Tibial nerve (tissue), 3 donors: Measurements from ENCODE around the gene SIRT7.

ENCODE experiments used
- POLR2A ChIP-seq, 2 donors: fragments of 450-650 bp; IDR thresholded peaks; one replicate each; pipeline ENCODE4 v1.6.1; 2017; ENCODE audit warnings: antibody characterized with exemption in 2 of 2, mild to moderate bottlenecking in 2 of 2, moderate library complexity in 2 of 2
- TF ChIP-seq, protein P1 (sequence below), 5 experiments: fragments of 200-600 bp in 3 of 5; fragments of 450-650 bp in 2 of 5; sonication (generic) in 3 of 5; IDR thresholded peaks; one replicate each; pipeline ENCODE4 v1.5.1; 2016 to 2019; ENCODE audit warnings: antibody characterized with exemption in 5 of 5, mild to moderate bottlenecking in 3 of 5, moderate library complexity in 2 of 5

DNA sequence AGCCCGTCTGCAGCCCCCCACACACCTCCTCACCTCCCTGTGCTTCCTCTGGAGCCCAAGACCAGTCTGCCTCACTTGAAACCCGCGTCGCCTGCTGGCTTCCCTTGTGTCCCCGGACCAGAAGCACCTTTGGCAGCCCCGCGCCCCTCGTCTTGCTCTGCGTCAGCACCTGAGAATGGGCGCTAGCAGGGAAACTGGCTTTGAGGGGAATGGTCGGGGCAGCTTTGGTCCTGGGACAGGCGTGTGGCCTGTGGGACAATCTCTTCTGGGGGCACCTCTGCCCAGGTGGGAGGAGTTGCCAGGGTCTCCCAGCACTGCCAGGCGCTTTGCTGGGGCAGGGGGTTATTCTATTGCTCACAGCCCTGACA is 13.2 kb upstream of the SIRT7 start:
- TF ChIP-seq, protein P1, sequence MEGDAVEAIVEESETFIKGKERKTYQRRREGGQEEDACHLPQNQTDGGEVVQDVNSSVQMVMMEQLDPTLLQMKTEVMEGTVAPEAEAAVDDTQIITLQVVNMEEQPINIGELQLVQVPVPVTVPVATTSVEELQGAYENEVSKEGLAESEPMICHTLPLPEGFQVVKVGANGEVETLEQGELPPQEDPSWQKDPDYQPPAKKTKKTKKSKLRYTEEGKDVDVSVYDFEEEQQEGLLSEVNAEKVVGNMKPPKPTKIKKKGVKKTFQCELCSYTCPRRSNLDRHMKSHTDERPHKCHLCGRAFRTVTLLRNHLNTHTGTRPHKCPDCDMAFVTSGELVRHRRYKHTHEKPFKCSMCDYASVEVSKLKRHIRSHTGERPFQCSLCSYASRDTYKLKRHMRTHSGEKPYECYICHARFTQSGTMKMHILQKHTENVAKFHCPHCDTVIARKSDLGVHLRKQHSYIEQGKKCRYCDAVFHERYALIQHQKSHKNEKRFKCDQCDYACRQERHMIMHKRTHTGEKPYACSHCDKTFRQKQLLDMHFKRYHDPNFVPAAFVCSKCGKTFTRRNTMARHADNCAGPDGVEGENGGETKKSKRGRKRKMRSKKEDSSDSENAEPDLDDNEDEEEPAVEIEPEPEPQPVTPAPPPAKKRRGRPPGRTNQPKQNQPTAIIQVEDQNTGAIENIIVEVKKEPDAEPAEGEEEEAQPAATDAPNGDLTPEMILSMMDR (IDR thresholded peaks at IDR 0.05), result no peak
- TF ChIP-seq POLR2A (IDR thresholded peaks at IDR 0.05), result no peak
